ENCODE measurements around the gene NRG3. TPM values are rescaled to one million over a fixed set of nuclear protein-coding genes. Genes with fewer than 3 reads are reported as not detected.

Gene NRG3
- total and polyA plus RNA-seq, 5 donors from 2014 or later: not detected

- Mint-ChIP-seq H3K27me3 (no peaks in the 10 kb centered on the region), H3K9me3 (peaks cover 0 to 9% (median 2%) of the 10 kb centered on the region in 7 donors), H3K4me1 (no peaks in the 10 kb centered on the region), H3K36me3 (no peaks in the 10 kb centered on the region), H3K27ac (no peak overlapping the region), H3K4me3 (no peak overlapping the region)
- no peak overlapping the region for H3K27ac ChIP-seq (ENCODE audit: insufficient read depth, low read length, poor library complexity, severe bottlenecking)
- H3K4me1 ChIP-seq (ENCODE audit: control insufficient read depth, insufficient read depth, low read length, poor library complexity, severe bottlenecking): no peaks in the 10 kb centered on the region
- H3K4me3 ChIP-seq (ENCODE audit: low read depth, low read length): no peak overlapping the region
- no peaks in the 10 kb centered on the region for H3K36me3 ChIP-seq (ENCODE audit: control insufficient read depth, insufficient read depth, low read length)
- no peaks in the 10 kb centered on the region for H3K9me3 ChIP-seq (ENCODE audit: control insufficient read depth in 2 of 2, low read length in 2 of 2)
- ATAC-seq (ENCODE audit: low read depth in 2 of 2): no peak
- DNase-seq: no peak
- H3K27me3 ChIP-seq (ENCODE audit: control insufficient read depth, insufficient read depth, low read length): no peaks in the 10 kb centered on the region
Measured at GRCh38 chr10:82194419-82194818, 319.4 kb downstream of the NRG3 start.

DNA sequence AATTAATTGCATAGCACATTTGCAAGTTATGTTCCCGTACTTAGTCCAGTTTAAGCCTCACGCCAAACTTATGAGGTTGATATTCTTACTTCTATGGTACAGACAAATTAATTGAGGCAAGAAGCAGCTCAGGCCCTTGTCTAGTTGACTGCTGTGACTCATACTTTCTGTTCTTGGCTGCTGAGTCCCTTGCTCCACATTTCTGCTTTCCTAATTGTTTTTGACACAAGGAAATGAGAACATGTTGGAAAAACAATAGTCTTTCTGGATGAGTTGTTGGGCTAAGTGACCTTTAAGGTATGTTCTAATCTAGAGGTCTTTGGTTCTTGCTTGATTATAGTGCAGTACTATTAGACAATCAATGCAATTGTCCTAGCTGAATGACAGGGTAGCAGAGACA, 331.8 kb downstream of the NRG3 start:
- no peaks in the 10 kb centered on the region for H3K4me1 Mint-ChIP-seq
- H3K27ac Mint-ChIP-seq: no peak overlapping the region
- Histone ChIP-seq H3K27me3 (ENCODE audit: control insufficient read depth, insufficient read depth, low read length) (no peaks in the 10 kb centered on the region), H3K4me1 (ENCODE audit: control insufficient read depth, insufficient read depth, low read length, poor library complexity, severe bottlenecking) (no peaks in the 10 kb centered on the region), H3K9me3 (ENCODE audit: control insufficient read depth in 2 of 2, low read length in 2 of 2) (no peaks in the 10 kb centered on the region), H3K4me3 (ENCODE audit: low read depth, low read length) (no peak overlapping the region), H3K27ac (ENCODE audit: insufficient read depth, low read length, poor library complexity, severe bottlenecking) (no peak overlapping the region), H3K36me3 (ENCODE audit: control insufficient read depth, insufficient read depth, low read length) (no peaks in the 10 kb centered on the region)
- H3K9me3 Mint-ChIP-seq: peaks cover 1 to 32% (median 6%) of the 10 kb centered on the region in 7 donors
- H3K27me3 Mint-ChIP-seq: no peaks in the 10 kb centered on the region
- no peak overlapping the region for H3K4me3 Mint-ChIP-seq
- no peaks in the 10 kb centered on the region for H3K36me3 Mint-ChIP-seq
- DNase-seq (no peak), ATAC-seq (ENCODE audit: low read depth in 2 of 2) (no peak)

DNA sequence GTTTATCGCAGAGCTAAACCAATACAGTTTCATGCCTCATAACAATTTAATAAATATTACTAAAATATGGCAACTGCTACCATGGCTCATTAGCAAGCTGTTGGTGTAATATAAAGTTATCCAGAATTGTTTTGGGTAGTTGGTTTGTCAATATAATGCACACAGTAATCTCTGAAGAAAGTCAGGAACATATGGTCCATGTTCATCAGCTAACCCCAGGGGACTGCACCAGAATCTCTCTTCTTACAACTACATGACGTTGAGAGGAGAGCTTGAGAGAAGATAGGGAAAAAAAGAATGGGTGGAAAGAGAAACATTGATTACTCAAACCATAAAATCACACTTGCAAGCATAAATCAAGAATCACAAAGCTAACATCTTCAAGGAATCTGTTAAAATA, 333.7 kb downstream of the NRG3 start:
- no peaks in the 10 kb centered on the region for H3K27me3 ChIP-seq (ENCODE audit: control insufficient read depth, insufficient read depth, low read length)
- no peak for ATAC-seq (ENCODE audit: low read depth in 2 of 2)
- Mint-ChIP-seq H3K36me3 (no peaks in the 10 kb centered on the region), H3K27me3 (no peaks in the 10 kb centered on the region), H3K27ac (no peak overlapping the region), H3K4me1 (no peaks in the 10 kb centered on the region), H3K9me3 (peaks cover 0 to 18% (median 4%) of the 10 kb centered on the region in 7 donors), H3K4me3 (no peak overlapping the region)
- no peak overlapping the region for H3K4me3 ChIP-seq (ENCODE audit: low read depth, low read length)
- H3K4me1 ChIP-seq (ENCODE audit: control insufficient read depth, insufficient read depth, low read length, poor library complexity, severe bottlenecking): no peaks in the 10 kb centered on the region
- DNase-seq: no peak
- no peaks in the 10 kb centered on the region for H3K9me3 ChIP-seq (ENCODE audit: control insufficient read depth in 2 of 2, low read length in 2 of 2)
- H3K36me3 ChIP-seq (ENCODE audit: control insufficient read depth, insufficient read depth, low read length): no peaks in the 10 kb centered on the region
- no peak overlapping the region for H3K27ac ChIP-seq (ENCODE audit: insufficient read depth, low read length, poor library complexity, severe bottlenecking)

DNA sequence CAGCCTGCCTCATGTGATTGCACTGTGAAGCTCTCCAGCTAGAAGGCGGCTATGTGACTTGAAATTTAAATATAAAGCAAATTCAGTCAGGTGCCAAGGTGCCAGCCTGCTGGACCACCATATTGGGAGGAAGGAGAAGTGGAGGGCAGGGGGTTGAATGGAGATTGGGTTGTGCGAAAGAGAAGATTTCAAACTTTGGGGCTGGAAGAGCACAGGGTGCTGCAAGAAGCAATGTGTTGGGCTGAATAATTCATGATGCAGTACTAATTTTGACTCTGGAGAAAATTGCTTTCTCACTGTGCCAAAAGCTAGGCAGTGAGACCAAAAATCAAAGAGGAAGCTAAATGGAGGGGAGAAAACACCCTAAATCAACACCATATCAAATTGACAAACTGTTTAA, 335.3 kb downstream of the NRG3 start:
- ATAC-seq (ENCODE audit: low read depth in 2 of 2): no peak
- Histone ChIP-seq H3K9me3 (ENCODE audit: control insufficient read depth in 2 of 2, low read length in 2 of 2) (no peaks in the 10 kb centered on the region), H3K4me1 (ENCODE audit: control insufficient read depth, insufficient read depth, low read length, poor library complexity, severe bottlenecking) (no peaks in the 10 kb centered on the region), H3K27me3 (ENCODE audit: control insufficient read depth, insufficient read depth, low read length) (no peaks in the 10 kb centered on the region), H3K4me3 (ENCODE audit: low read depth, low read length) (no peak overlapping the region), H3K27ac (ENCODE audit: insufficient read depth, low read length, poor library complexity, severe bottlenecking) (no peak overlapping the region), H3K36me3 (ENCODE audit: control insufficient read depth, insufficient read depth, low read length) (no peaks in the 10 kb centered on the region)
- DNase-seq: no peak
- Mint-ChIP-seq H3K4me3 (no peak overlapping the region), H3K4me1 (no peaks in the 10 kb centered on the region), H3K36me3 (no peaks in the 10 kb centered on the region), H3K9me3 (peaks cover 0 to 9% (median 4%) of the 10 kb centered on the region in 7 donors), H3K27ac (no peak overlapping the region), H3K27me3 (no peaks in the 10 kb centered on the region)

DNA sequence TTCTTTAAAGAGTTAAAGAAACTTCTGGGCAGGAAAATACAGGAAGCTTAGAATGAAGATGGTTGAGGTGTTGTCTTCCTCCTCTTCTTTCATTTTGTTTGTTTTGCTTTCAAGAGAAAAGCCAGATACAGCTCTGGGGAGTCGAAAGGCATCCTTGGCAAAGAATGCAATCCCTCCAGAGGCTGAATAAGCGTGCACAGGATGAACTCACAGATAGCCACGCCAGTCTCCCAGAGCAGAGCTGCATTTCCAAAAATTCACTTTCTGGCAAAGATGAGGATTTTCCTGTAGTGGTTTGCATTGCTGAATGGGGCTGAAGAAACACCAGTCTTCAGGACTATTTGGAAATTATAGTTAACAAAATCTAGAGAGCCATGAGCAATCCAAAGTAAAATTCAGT, 336.4 kb downstream of the NRG3 start:
- no peaks in the 10 kb centered on the region for H3K27me3 Mint-ChIP-seq
- peaks cover 0 to 4% (median 2%) of the 10 kb centered on the region in 7 donors for H3K9me3 Mint-ChIP-seq
- no peak overlapping the region for H3K4me3 Mint-ChIP-seq
- H3K4me3 ChIP-seq (ENCODE audit: low read depth, low read length): no peak overlapping the region
- no peak for ATAC-seq (ENCODE audit: low read depth in 2 of 2)
- H3K36me3 ChIP-seq (ENCODE audit: control insufficient read depth, insufficient read depth, low read length): no peaks in the 10 kb centered on the region
- H3K27ac Mint-ChIP-seq: no peak overlapping the region
- no peaks in the 10 kb centered on the region for H3K9me3 ChIP-seq (ENCODE audit: control insufficient read depth in 2 of 2, low read length in 2 of 2)
- no peak overlapping the region for H3K27ac ChIP-seq (ENCODE audit: insufficient read depth, low read length, poor library complexity, severe bottlenecking)
- no peaks in the 10 kb centered on the region for H3K4me1 Mint-ChIP-seq
- no peaks in the 10 kb centered on the region for H3K36me3 Mint-ChIP-seq
- no peaks in the 10 kb centered on the region for H3K27me3 ChIP-seq (ENCODE audit: control insufficient read depth, insufficient read depth, low read length)
- no peaks in the 10 kb centered on the region for H3K4me1 ChIP-seq (ENCODE audit: control insufficient read depth, insufficient read depth, low read length, poor library complexity, severe bottlenecking)
- DNase-seq: no peak

DNA sequence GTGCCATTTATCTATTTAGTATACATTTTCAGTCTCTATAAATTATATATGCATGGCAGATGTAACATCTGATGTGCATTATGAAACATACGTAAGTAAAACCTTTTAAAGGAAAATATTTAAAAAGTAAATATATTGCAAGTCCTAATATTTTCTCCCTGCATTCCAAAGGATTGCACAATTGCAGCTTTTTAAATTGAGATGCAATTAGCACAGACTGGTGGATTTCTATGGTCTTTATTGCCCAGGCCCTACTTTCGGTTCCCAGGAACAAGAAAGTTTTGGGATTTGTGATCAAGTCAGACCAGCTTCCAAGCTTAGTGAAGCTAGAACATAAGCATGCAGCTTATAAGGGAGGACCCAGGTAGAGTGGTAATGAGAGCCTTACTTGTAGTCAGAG, 337.8 kb downstream of the NRG3 start:
- ATAC-seq (ENCODE audit: low read depth in 2 of 2): no peak
- H3K27ac Mint-ChIP-seq: no peak overlapping the region
- no peaks in the 10 kb centered on the region for H3K36me3 Mint-ChIP-seq
- H3K4me1 Mint-ChIP-seq: no peaks in the 10 kb centered on the region
- Histone ChIP-seq H3K27ac (ENCODE audit: insufficient read depth, low read length, poor library complexity, severe bottlenecking) (no peak overlapping the region), H3K9me3 (ENCODE audit: control insufficient read depth in 2 of 2, low read length in 2 of 2) (no peaks in the 10 kb centered on the region), H3K27me3 (ENCODE audit: control insufficient read depth, insufficient read depth, low read length) (no peaks in the 10 kb centered on the region), H3K4me3 (ENCODE audit: low read depth, low read length) (no peak overlapping the region), H3K4me1 (ENCODE audit: control insufficient read depth, insufficient read depth, low read length, poor library complexity, severe bottlenecking) (no peaks in the 10 kb centered on the region), H3K36me3 (ENCODE audit: control insufficient read depth, insufficient read depth, low read length) (no peaks in the 10 kb centered on the region)
- H3K9me3 Mint-ChIP-seq: peaks cover 0 to 4% (median 0%) of the 10 kb centered on the region in 7 donors
- no peak overlapping the region for H3K4me3 Mint-ChIP-seq
- DNase-seq: no peak
- H3K27me3 Mint-ChIP-seq: no peaks in the 10 kb centered on the region

- no peaks in the 10 kb centered on the region for H3K27me3 Mint-ChIP-seq
Measured at GRCh38 chr10:82213784-82214183, 338.8 kb downstream of the NRG3 start.

GRCh38 chr10:82221056-82221455, 346.1 kb downstream of the NRG3 start:
- H3K4me1 Mint-ChIP-seq: no peaks in the 10 kb centered on the region
- Histone ChIP-seq H3K9me3 (ENCODE audit: control insufficient read depth in 2 of 2, low read length in 2 of 2) (no peaks in the 10 kb centered on the region), H3K27ac (ENCODE audit: insufficient read depth, low read length, poor library complexity, severe bottlenecking) (no peak overlapping the region), H3K4me1 (ENCODE audit: control insufficient read depth, insufficient read depth, low read length, poor library complexity, severe bottlenecking) (no peaks in the 10 kb centered on the region), H3K4me3 (ENCODE audit: low read depth, low read length) (no peak overlapping the region), H3K36me3 (ENCODE audit: control insufficient read depth, insufficient read depth, low read length) (no peaks in the 10 kb centered on the region), H3K27me3 (ENCODE audit: control insufficient read depth, insufficient read depth, low read length) (no peaks in the 10 kb centered on the region)
- no peaks in the 10 kb centered on the region for H3K36me3 Mint-ChIP-seq
- ATAC-seq (ENCODE audit: low read depth in 2 of 2): no peak
- H3K27me3 Mint-ChIP-seq: no peaks in the 10 kb centered on the region
- no peak overlapping the region for H3K4me3 Mint-ChIP-seq
- H3K9me3 Mint-ChIP-seq: peaks cover 0 to 10% (median 4%) of the 10 kb centered on the region in 7 donors
- no peak for DNase-seq
- H3K27ac Mint-ChIP-seq: no peak overlapping the region

More at GRCh38 chr10:82213784-82214183, 338.8 kb downstream of the NRG3 start:
- Histone ChIP-seq H3K27ac (ENCODE audit: insufficient read depth, low read length, poor library complexity, severe bottlenecking) (no peak overlapping the region), H3K36me3 (ENCODE audit: control insufficient read depth, insufficient read depth, low read length) (no peaks in the 10 kb centered on the region), H3K4me3 (ENCODE audit: low read depth, low read length) (no peak overlapping the region), H3K4me1 (ENCODE audit: control insufficient read depth, insufficient read depth, low read length, poor library complexity, severe bottlenecking) (no peaks in the 10 kb centered on the region), H3K27me3 (ENCODE audit: control insufficient read depth, insufficient read depth, low read length) (no peaks in the 10 kb centered on the region), H3K9me3 (ENCODE audit: control insufficient read depth in 2 of 2, low read length in 2 of 2) (no peaks in the 10 kb centered on the region)
- DNase-seq (no peak), ATAC-seq (ENCODE audit: low read depth in 2 of 2) (no peak)
- no peaks in the 10 kb centered on the region for H3K4me1 Mint-ChIP-seq
- H3K27ac Mint-ChIP-seq: no peak overlapping the region
- H3K36me3 Mint-ChIP-seq: no peaks in the 10 kb centered on the region
- no peak overlapping the region for H3K4me3 Mint-ChIP-seq
- peaks cover 0 to 4% (median 0%) of the 10 kb centered on the region in 7 donors for H3K9me3 Mint-ChIP-seq
